ENCODE measurements around the gene RTEL1.
"Not testable (repeated sequence)": the region's sequence is repeated elsewhere in the genome, so short reads cannot be mapped to it uniquely, and the experiment has no call there.

The RTEL1 gene

GRCh38 chr20:63711085-63711645 lies 53.1 kb downstream of the RTEL1 start:
- no peak for DNase-seq (ENCODE audit: low read depth)
- H3K4me3 ChIP-seq (ENCODE audit: low read depth, low read length): no peak overlapping the region
- TF ChIP-seq MAX (IDR thresholded peaks at IDR 0.05; ENCODE audit: low read depth, low read length) (no peak), POLR2A (IDR thresholded peaks at IDR 0.05; ENCODE audit: extremely low read depth, insufficient read length) (no peak), CTCF (IDR thresholded peaks at IDR 0.05; ENCODE audit: low read depth, low read length) (no peak), MYC (IDR thresholded peaks at IDR 0.05; ENCODE audit: low read depth, low read length) (no peak)

- DNase-seq (ENCODE audit: low read depth): no peak
- TF ChIP-seq MAX (IDR thresholded peaks at IDR 0.05; ENCODE audit: low read depth, low read length): no peak
- TF ChIP-seq POLR2A (IDR thresholded peaks at IDR 0.05; ENCODE audit: extremely low read depth, insufficient read length): no peak
- TF ChIP-seq MYC (IDR thresholded peaks at IDR 0.05; ENCODE audit: low read depth, low read length): no peak
- no peak for TF ChIP-seq CTCF (IDR thresholded peaks at IDR 0.05; ENCODE audit: low read depth, low read length)
- no peak overlapping the region for H3K4me3 ChIP-seq (ENCODE audit: low read depth, low read length)
Observed at GRCh38 chr20:63712191-63712590, 54.1 kb downstream of the RTEL1 start.

GRCh38 chr20:63714858-63715257 lies 56.7 kb downstream of the RTEL1 start:
- no peak overlapping the region for H3K4me3 ChIP-seq (ENCODE audit: low read depth, low read length)
- no peak for TF ChIP-seq POLR2A (IDR thresholded peaks at IDR 0.05; ENCODE audit: extremely low read depth, insufficient read length)
- TF ChIP-seq MAX (IDR thresholded peaks at IDR 0.05; ENCODE audit: low read depth, low read length): no peak
- no peak for TF ChIP-seq MYC (IDR thresholded peaks at IDR 0.05; ENCODE audit: low read depth, low read length)
- no peak for TF ChIP-seq CTCF (IDR thresholded peaks at IDR 0.05; ENCODE audit: low read depth, low read length)
- no peak for DNase-seq (ENCODE audit: low read depth)

- DNase-seq (ENCODE audit: low read depth): no peak
- TF ChIP-seq CTCF (IDR thresholded peaks at IDR 0.05; ENCODE audit: low read depth, low read length) (no peak), MYC (IDR thresholded peaks at IDR 0.05; ENCODE audit: low read depth, low read length) (no peak), MAX (IDR thresholded peaks at IDR 0.05; ENCODE audit: low read depth, low read length) (no peak), POLR2A (IDR thresholded peaks at IDR 0.05; ENCODE audit: extremely low read depth, insufficient read length) (no peak)
Observed at GRCh38 chr20:63718996-63719395, 60.9 kb downstream of the RTEL1 start.

GRCh38 chr20:63722967-63723622 lies 65.0 kb downstream of the RTEL1 start:
- DNase-seq (ENCODE audit: low read depth); H3K4me3 ChIP-seq (ENCODE audit: low read depth, low read length): not testable (repeated sequence)

More at GRCh38 chr20:63718996-63719395, 60.9 kb downstream of the RTEL1 start:
- H3K4me3 ChIP-seq (ENCODE audit: low read depth, low read length): no peak overlapping the region

- not testable (repeated sequence) for H3K4me3 ChIP-seq (ENCODE audit: low read depth, low read length)
Observed at GRCh38 chr20:63730189-63730733, 72.1 kb downstream of the RTEL1 start.

GRCh38 chr20:63731410-63731809 lies 73.3 kb downstream of the RTEL1 start:
- no peak for DNase-seq (ENCODE audit: low read depth)
- no peak overlapping the region for H3K4me3 ChIP-seq (ENCODE audit: low read depth, low read length)
- TF ChIP-seq MYC (IDR thresholded peaks at IDR 0.05; ENCODE audit: low read depth, low read length): no peak
- TF ChIP-seq POLR2A (IDR thresholded peaks at IDR 0.05; ENCODE audit: extremely low read depth, insufficient read length): no peak
- no peak for TF ChIP-seq CTCF (IDR thresholded peaks at IDR 0.05; ENCODE audit: low read depth, low read length)
- TF ChIP-seq MAX (IDR thresholded peaks at IDR 0.05; ENCODE audit: low read depth, low read length): no peak

More at GRCh38 chr20:63730189-63730733, 72.1 kb downstream of the RTEL1 start:
- not testable (repeated sequence) for DNase-seq (ENCODE audit: low read depth)

Data from NB4 (cell line).